Measurements from ENCODE around the gene SMCR8.
A peak's percentile ranks its signal among the peaks of the same experiment; 100 is the strongest.
"Not testable (repeated sequence)": the region's sequence is repeated elsewhere in the genome, so short reads cannot be mapped to it uniquely, and the experiment has no call there.

The SMCR8 gene

GRCh38 chr17:18363101-18364049 lies 48.3 kb downstream of the SMCR8 start, which contains the start of gene SHMT1:
Gene SHMT1 (minus strand): TSS chr17:18363550. CDS start chr17:18355981, 7,569 bp downstream.
- peak; percentile 99 for FAIRE-seq
- peak; percentile 96 for DNase-seq (ENCODE audit: insufficient read length)
- TF ChIP-seq TAF1 (IDR thresholded peaks at IDR 0.05; ENCODE audit: borderline replicate concordance, low read depth, low read length): no peak
- TF ChIP-seq POLR2AphosphoS5 (IDR thresholded peaks at IDR 0.05; ENCODE audit: low read depth, low read length): peak; percentile 60; the same call in 1 of the 2 replicates
- TF ChIP-seq POLR2A (IDR thresholded peaks at IDR 0.05; ENCODE audit: low read depth, low read length): peak; percentile 72; the same call in 1 of the 2 replicates

GRCh38 chr17:18364166-18364565 lies 49.1 kb downstream of the SMCR8 start:
- FAIRE-seq (no peak), DNase-seq (ENCODE audit: insufficient read length) (no peak)
- TF ChIP-seq POLR2AphosphoS5 (IDR thresholded peaks at IDR 0.05; ENCODE audit: low read depth, low read length) (no peak), TAF1 (IDR thresholded peaks at IDR 0.05; ENCODE audit: borderline replicate concordance, low read depth, low read length) (no peak), POLR2A (IDR thresholded peaks at IDR 0.05; ENCODE audit: low read depth, low read length) (no peak)

DNA sequence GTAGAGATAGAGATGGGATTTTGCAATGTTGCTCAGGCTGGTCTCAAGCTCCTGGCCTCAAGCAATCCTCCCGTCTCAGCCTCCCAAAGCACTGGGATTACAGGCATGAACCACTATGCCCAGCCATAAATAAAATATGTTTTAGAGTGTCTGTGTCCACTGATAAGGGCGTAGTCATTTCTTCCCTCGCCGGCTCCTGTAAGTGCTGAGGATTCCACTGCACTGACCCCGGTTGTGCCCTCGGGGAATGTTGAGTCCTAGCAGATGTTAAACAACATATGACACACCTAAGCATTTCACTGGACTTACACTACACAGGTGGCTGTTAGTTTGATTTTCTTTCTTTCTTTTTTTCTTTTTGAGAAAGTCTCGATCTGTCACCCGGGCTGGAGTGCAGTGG lies 53.9 kb downstream of the SMCR8 start:
- DNase-seq (ENCODE audit: insufficient read length) (no peak), FAIRE-seq (no peak)
- TF ChIP-seq POLR2A (IDR thresholded peaks at IDR 0.05; ENCODE audit: low read depth, low read length) (no peak), POLR2AphosphoS5 (IDR thresholded peaks at IDR 0.05; ENCODE audit: low read depth, low read length) (no peak), TAF1 (IDR thresholded peaks at IDR 0.05; ENCODE audit: borderline replicate concordance, low read depth, low read length) (no peak)

DNA sequence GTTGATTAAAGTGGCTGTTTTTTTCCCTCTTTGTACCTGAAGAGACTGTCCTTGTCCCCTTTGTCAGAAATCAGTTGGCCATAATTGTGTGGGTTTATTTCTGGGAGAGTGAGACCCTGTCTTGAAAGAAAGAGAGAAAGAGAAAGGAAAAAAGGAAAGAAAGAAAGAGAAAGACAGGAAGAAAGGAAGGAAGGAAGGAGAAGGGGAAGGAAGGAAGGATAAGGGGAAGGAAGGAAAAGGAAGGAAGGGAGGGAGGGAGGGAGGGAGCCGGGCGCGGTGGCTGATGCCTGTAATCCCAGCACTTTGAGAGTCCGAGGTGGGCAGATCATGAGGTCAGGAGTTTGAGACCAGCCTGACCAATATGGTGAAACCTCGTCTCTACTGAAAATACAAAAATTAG lies 55.7 kb downstream of the SMCR8 start:
- no peak for FAIRE-seq

GRCh38 chr17:18371455-18371854 lies 56.4 kb downstream of the SMCR8 start:
- TF ChIP-seq POLR2AphosphoS5 (IDR thresholded peaks at IDR 0.05; ENCODE audit: low read depth, low read length) (no peak), POLR2A (IDR thresholded peaks at IDR 0.05; ENCODE audit: low read depth, low read length) (no peak), TAF1 (IDR thresholded peaks at IDR 0.05; ENCODE audit: borderline replicate concordance, low read depth, low read length) (no peak)
- DNase-seq (ENCODE audit: insufficient read length) (no peak), FAIRE-seq (no peak)

More for the DNA sequence above, 55.7 kb downstream of the SMCR8 start:
- DNase-seq (ENCODE audit: insufficient read length): no peak
- TF ChIP-seq POLR2A (IDR thresholded peaks at IDR 0.05; ENCODE audit: low read depth, low read length) (no peak), TAF1 (IDR thresholded peaks at IDR 0.05; ENCODE audit: borderline replicate concordance, low read depth, low read length) (no peak), POLR2AphosphoS5 (IDR thresholded peaks at IDR 0.05; ENCODE audit: low read depth, low read length) (no peak)

DNA sequence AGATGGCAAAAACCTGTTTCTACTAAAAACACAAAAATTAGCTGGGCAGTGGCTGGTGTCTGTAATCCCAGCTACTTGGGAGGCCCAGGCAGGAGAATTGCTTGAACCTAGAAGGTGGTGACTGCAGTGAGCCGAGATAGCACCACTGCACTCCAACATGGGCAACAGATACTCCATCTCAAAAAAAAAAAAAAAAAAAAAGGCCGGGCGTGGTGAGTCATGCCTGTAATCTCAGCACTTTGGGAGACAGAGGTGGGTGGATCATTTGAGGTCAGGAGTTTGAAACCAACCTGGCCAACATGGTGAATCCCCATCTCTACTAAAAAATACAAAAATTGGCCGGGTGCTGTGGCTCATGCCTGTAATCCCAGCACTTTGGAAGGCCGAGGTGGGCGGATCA lies 58.1 kb downstream of the SMCR8 start:
- FAIRE-seq; DNase-seq (ENCODE audit: insufficient read length): not testable (repeated sequence)

DNA sequence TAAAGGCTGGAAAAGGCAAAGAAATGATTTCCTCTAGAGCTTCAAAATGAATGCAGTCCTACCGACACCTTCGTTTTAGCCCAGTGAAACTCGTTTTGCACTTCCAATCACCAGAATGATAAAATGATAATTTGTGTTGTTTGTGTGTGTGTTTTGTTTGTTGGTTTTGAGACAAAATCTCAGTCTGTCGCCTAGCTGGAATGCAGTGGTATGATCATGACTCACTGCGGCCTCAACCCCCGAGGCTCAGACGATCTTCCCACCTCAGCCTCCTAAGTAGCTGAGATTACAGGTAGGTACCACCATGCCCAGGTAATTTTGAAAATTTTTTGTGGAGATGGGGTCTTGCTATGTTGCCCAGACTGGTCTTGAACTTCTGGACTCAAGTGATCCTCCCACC lies 59.1 kb downstream of the SMCR8 start:
- TF ChIP-seq POLR2A (IDR thresholded peaks at IDR 0.05; ENCODE audit: low read depth, low read length): no peak
- TF ChIP-seq TAF1 (IDR thresholded peaks at IDR 0.05; ENCODE audit: borderline replicate concordance, low read depth, low read length): no peak
- TF ChIP-seq POLR2AphosphoS5 (IDR thresholded peaks at IDR 0.05; ENCODE audit: low read depth, low read length): no peak
- FAIRE-seq (no peak), DNase-seq (ENCODE audit: insufficient read length) (no peak)

All from GM12892 (cell line).